Measurements from ENCODE around the gene RASGRP2. TPM values are rescaled to one million over a fixed set of nuclear protein-coding genes. Genes with fewer than 3 reads are reported as not detected.

Gene RASGRP2
- total and polyA plus RNA-seq, 7 experiments from 2014 or later = 197 to 697 (median 577) TPM

DNA sequence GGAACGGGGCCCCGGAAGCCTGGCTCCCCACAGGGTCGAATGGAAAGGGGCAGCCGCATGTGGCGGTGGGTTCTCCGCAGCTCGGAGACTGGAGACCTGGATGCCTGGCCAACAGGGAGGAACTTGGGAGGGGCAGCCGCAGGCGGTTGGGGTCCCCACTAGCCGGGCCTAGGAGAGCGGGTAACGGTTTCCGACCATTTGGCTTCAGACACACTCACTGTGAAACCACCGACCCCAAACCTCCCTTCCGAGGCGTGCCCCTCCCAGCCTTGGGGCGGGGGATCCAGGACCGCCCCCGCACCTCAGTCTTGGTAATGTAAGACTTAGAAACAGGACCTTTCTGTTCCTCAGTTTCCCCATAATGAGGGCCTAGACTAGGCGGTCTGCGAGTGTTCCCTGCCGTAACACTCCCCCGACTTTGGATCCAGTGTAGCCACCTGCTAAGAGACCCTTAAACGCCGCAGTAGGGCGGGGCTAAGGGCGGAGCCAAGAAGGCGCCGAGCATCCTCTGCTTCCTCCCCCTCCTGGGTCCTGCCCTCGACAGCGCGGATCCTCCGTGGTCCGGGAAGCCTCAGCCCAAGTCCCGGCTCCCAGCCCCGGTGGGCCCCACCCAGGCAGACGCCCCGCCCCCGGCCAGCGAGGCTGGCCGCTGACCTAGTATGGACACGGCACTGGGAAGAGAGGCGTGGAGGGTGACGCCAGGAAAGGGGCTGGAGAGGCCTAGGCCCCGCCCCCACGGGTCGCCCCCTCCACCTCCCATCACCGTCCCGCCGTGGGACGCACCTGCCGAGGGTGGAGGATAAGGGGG, 1.8 kb upstream of the RASGRP2 start:
- POLR2A ChIA-PET = interaction anchor here (0.6 to 39.7 kb wide), 31 partner anchors 9 to 907 kb away, joined by 3 to 1956 read pairs (median 5); partner anchors contain the start of genes CDC42BPG, EHD1, FAU and FKBP2
- peak overlapping the region; percentile 97 for H3K27ac ChIP-seq (ENCODE audit: low read depth, low read length)
- ATAC-seq (peak; percentile 51), DNase-seq (peak; percentile 64 to 87 (median 84))
- H3K9me3 Mint-ChIP-seq = peaks cover 0 to 5% (median 0%) of the 10 kb centered on the region in 11 donors
- peaks cover 0 to 29% (median 4%) of the 10 kb centered on the region in 3 experiments for H3K36me3 ChIP-seq (ENCODE audit: control insufficient read depth in 2 of 3, insufficient read depth in 3 of 3, low read length in 3 of 3)
- peaks cover 0 to 12% (median 3%) of the 10 kb centered on the region in 5 donors for H3K36me3 Mint-ChIP-seq
- H3K4me3 ChIP-seq (ENCODE audit: low read length) = peak overlapping the region; percentile 68
- no peaks in the 10 kb centered on the region for H3K27me3 ChIP-seq (ENCODE audit: control insufficient read depth in 2 of 2, insufficient read depth in 2 of 2, low read length in 2 of 2)
- CTCF ChIA-PET = interaction anchor here (18.4 kb wide), 1 partner anchor 23 kb away, joined by 305 read pairs; the partner anchor contains the start of gene PYGM
- H3K4me3 Mint-ChIP-seq = peak overlapping the region; percentile 85 to 100 (median 96)
- intact Hi-C loops (cut with micrococcal nuclease) = loop anchor here (1.0 to 10.0 kb wide), 7 partner anchors 33 to 503 kb away; partner anchors contain the start of genes ZNHIT2 (in 2 of the 2), ATG2A (in 1 of the 2), EHD1 (in 1 of the 2) and FKBP2 (in 1 of the 2)
- H3K4me1 Mint-ChIP-seq = peaks cover 17 to 43% (median 36%) of the 10 kb centered on the region in 7 donors
- peak overlapping the region; percentile 94 to 100 (median 99) for H3K27ac Mint-ChIP-seq
- peaks cover 9 to 22% of the 10 kb centered on the region in 2 donors for H3K4me1 ChIP-seq (ENCODE audit: control insufficient read depth in 2 of 2, insufficient read depth in 2 of 2, low read length in 2 of 2)
- H3K27me3 Mint-ChIP-seq = no peaks in the 10 kb centered on the region
- H3K9me3 ChIP-seq (ENCODE audit: control insufficient read depth in 2 of 3, low read length in 3 of 3) = no peaks in the 10 kb centered on the region

DNA sequence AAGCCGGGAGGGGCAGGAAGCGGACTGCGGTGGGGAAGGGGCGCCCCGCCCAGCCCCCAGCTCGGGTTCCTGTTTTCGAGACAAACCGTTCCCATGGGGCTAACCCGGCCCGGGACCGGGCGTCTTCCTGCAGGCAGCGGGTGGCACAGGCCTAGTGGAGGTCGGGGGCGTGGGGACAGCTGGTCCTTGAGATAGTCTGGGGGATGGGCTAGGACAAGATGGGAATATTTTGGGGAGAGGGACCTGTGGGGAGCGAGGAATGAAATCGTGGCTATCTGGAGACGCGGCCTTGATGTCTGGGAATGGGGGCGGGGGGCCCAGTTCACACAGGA, 1.2 kb upstream of the RASGRP2 start:
- Mint-ChIP-seq H3K27me3 (no peaks in the 10 kb centered on the region), H3K4me1 (peaks cover 17 to 43% (median 36%) of the 10 kb centered on the region in 7 donors), H3K9me3 (peaks cover 0 to 5% (median 0%) of the 10 kb centered on the region in 11 donors), H3K27ac (peak overlapping the region; percentile 94 to 100 (median 99)), H3K4me3 (peak overlapping the region; percentile 85 to 100 (median 96)), H3K36me3 (peaks cover 4 to 12% (median 5%) of the 10 kb centered on the region in 5 donors)
- Histone ChIP-seq H3K4me3 (ENCODE audit: low read length) (peak overlapping the region; percentile 68), H3K36me3 (ENCODE audit: control insufficient read depth in 2 of 3, insufficient read depth in 3 of 3, low read length in 3 of 3) (peaks cover 3 to 35% (median 7%) of the 10 kb centered on the region in 3 experiments), H3K27ac (ENCODE audit: low read depth, low read length) (peak overlapping the region; percentile 97), H3K9me3 (ENCODE audit: control insufficient read depth in 2 of 3, low read length in 3 of 3) (no peaks in the 10 kb centered on the region), H3K4me1 (ENCODE audit: control insufficient read depth in 2 of 2, insufficient read depth in 2 of 2, low read length in 2 of 2) (peaks cover 9 to 16% of the 10 kb centered on the region in 2 donors), H3K27me3 (ENCODE audit: control insufficient read depth in 2 of 2, insufficient read depth in 2 of 2, low read length in 2 of 2) (no peaks in the 10 kb centered on the region)
- intact Hi-C loops (cut with micrococcal nuclease) = loop anchor here (1.0 to 10.0 kb wide), 7 partner anchors 33 to 503 kb away; partner anchors contain the start of genes ZNHIT2 (in 2 of the 2), ATG2A (in 1 of the 2), EHD1 (in 1 of the 2) and FKBP2 (in 1 of the 2)
- POLR2A ChIA-PET = interaction anchor here (0.6 to 39.7 kb wide), 32 partner anchors 8 to 906 kb away, joined by 3 to 1956 read pairs (median 6); partner anchors contain the start of genes ARL2, CDC42BPG, EHD1 and FAU
- ATAC-seq = peak; percentile 49
- peak in 8 of 9 donors; percentile 76 to 98 (median 96) for DNase-seq
- CTCF ChIA-PET = interaction anchor here (1.4 to 18.4 kb wide), 4 partner anchors 23 to 427 kb away, joined by 3 to 305 read pairs (median 4); partner anchors contain the start of genes PRDX5, PYGM and TRMT112

DNA sequence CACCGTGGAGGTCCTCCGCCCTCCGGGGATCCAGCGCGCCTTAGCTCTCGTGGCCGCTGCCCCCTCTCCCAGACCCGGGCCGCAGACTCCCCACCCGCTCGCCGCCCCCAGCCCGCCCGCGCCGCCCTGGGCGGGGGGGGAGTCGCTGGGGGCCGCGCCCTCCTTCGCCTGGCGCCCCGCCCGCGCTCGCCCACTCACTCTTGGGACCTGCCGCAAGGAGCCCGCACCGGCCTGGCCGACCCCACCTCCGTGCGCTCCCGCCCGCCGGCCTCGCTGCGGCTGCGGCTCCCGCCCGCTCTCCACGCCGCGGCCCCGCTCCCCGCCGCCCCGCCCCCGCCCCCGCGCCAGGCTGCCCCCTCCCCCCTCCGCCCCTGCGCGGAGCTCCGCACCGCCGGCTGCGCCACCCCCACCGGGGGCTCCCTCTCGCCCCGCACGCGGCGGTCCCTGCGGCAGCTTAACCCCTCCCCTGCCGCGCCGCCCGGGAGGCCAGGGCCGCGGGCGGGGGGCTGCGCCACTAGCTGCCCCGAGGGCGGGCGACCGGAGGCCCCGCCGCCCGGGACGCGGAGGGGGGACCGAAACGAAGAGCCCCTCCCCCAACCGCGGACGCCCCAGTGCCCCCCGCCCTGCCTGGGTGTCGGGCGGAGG, 724 bp upstream of the RASGRP2 start:
- peaks cover 9 to 16% of the 10 kb centered on the region in 2 donors for H3K4me1 ChIP-seq (ENCODE audit: control insufficient read depth in 2 of 2, insufficient read depth in 2 of 2, low read length in 2 of 2)
- peaks cover 18 to 42% (median 35%) of the 10 kb centered on the region in 7 donors for H3K4me1 Mint-ChIP-seq

DNA sequence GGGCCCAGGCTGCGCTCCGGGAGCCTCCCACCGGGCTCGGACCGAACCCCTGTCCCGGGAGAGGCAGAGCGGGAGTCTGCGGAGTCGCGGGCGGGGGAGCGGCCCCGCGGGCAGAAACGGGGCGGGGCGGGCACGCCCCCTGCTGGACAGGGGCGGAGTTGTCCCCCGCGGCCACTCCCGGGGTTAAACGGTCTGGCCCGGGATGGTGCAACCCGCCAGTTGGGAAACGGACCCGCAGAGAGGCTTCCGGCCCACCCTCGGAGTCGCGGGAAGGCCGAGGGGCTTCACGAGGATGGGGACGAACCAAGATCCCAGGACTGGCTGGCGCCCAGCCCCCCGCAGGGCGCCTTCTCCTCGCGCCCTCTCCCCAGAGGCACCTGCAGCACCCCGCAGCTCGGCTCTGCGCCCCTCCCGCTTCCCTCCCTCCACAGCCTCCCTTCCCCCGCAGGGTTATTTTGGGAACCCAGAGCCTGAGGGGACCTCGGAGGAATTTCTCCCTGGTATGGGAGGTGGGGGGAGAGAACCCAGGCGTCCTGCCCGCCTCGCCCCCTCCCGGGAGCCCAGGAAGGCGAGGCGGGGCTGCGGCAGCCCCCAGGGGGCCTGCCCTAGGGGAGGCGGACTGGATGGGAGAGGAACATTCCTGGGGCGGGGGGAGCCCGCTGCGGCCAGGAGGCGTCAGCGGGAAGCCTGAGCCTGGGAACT, 902 bp downstream of the RASGRP2 start:
- ChIA-PET CTCF (interaction anchor here (0.6 to 18.4 kb wide), 9 partner anchors 9 to 548 kb away, joined by 3 to 305 read pairs (median 3); partner anchors contain the start of genes MAP4K2 and PYGM), POLR2A (interaction anchor here (1.0 to 39.7 kb wide), 23 partner anchors 9 to 756 kb away, joined by 3 to 1956 read pairs (median 8); partner anchors contain the start of genes CCDC88B, EHD1, FAU and MALAT1)
- Mint-ChIP-seq H3K4me3 (peak overlapping the region in 9 of 10 donors; percentile 89 to 99 (median 97)), H3K27me3 (no peaks in the 10 kb centered on the region), H3K36me3 (peaks cover 4 to 19% (median 11%) of the 10 kb centered on the region in 5 donors), H3K27ac (peak overlapping the region in 5 of 9 donors; percentile 88 to 100 (median 98)), H3K4me1 (peaks cover 18 to 47% (median 39%) of the 10 kb centered on the region in 7 donors), H3K9me3 (peaks cover 0 to 5% (median 0%) of the 10 kb centered on the region in 11 donors)
- H3K36me3 ChIP-seq (ENCODE audit: control insufficient read depth in 2 of 3, insufficient read depth in 3 of 3, low read length in 3 of 3) = peaks cover 7 to 54% (median 8%) of the 10 kb centered on the region in 3 experiments
- H3K27me3 ChIP-seq (ENCODE audit: control insufficient read depth in 2 of 2, insufficient read depth in 2 of 2, low read length in 2 of 2) = no peaks in the 10 kb centered on the region
- intact Hi-C loops (cut with micrococcal nuclease) = loop anchor here (1.0 to 10.0 kb wide), 12 partner anchors 20 to 380 kb away; partner anchors contain the start of genes NRXN2 (in 2 of the 2), ARL2 (in 1 of the 2), CDC42BPG (in 1 of the 2) and FAU (in 1 of the 2)
- DNase-seq = peak; percentile 60 to 91 (median 78)
- H3K9me3 ChIP-seq (ENCODE audit: control insufficient read depth in 2 of 3, low read length in 3 of 3) = no peaks in the 10 kb centered on the region
- peak; percentile 45 for ATAC-seq
- peak overlapping the region; percentile 97 for H3K27ac ChIP-seq (ENCODE audit: low read depth, low read length)
- peaks cover 9 to 16% of the 10 kb centered on the region in 2 donors for H3K4me1 ChIP-seq (ENCODE audit: control insufficient read depth in 2 of 2, insufficient read depth in 2 of 2, low read length in 2 of 2)
- peak overlapping the region; percentile 98 for H3K4me3 ChIP-seq (ENCODE audit: low read length)

More for the DNA sequence above, 724 bp upstream of the RASGRP2 start:
- H3K36me3 ChIP-seq (ENCODE audit: control insufficient read depth in 2 of 3, insufficient read depth in 3 of 3, low read length in 3 of 3) = peaks cover 7 to 40% (median 8%) of the 10 kb centered on the region in 3 experiments
- peaks cover 4 to 13% (median 7%) of the 10 kb centered on the region in 5 donors for H3K36me3 Mint-ChIP-seq
- peaks cover 0 to 5% (median 0%) of the 10 kb centered on the region in 11 donors for H3K9me3 Mint-ChIP-seq
- CTCF ChIA-PET = interaction anchor here (0.6 to 18.4 kb wide), 12 partner anchors 8 to 427 kb away, joined by 3 to 305 read pairs (median 4); partner anchors contain the start of genes MAP4K2, PRDX5, PYGM and SF1
- DNase-seq (peak in 3 of 9 donors; percentile 49 to 69 (median 61)), ATAC-seq (peak; percentile 2)
- no peaks in the 10 kb centered on the region for H3K27me3 ChIP-seq (ENCODE audit: control insufficient read depth in 2 of 2, insufficient read depth in 2 of 2, low read length in 2 of 2)
- H3K27ac ChIP-seq (ENCODE audit: low read depth, low read length) = peak overlapping the region; percentile 97
- peak overlapping the region; percentile 94 to 100 (median 99) for H3K27ac Mint-ChIP-seq
- H3K4me3 ChIP-seq (ENCODE audit: low read length) = peak overlapping the region; percentile 98
- H3K9me3 ChIP-seq (ENCODE audit: control insufficient read depth in 2 of 3, low read length in 3 of 3) = no peaks in the 10 kb centered on the region
- peak overlapping the region; percentile 95 to 100 (median 98) for H3K4me3 Mint-ChIP-seq
- POLR2A ChIA-PET = interaction anchor here (0.6 to 39.7 kb wide), 43 partner anchors 8 to 1903 kb away, joined by 3 to 1956 read pairs (median 5); partner anchors contain the start of genes ARL2, ATG2A, CDC42BPG and EHD1
- intact Hi-C loops (cut with micrococcal nuclease) = loop anchor here (1.0 to 10.0 kb wide), 8 partner anchors 34 to 502 kb away; partner anchors contain the start of genes ZNHIT2 (in 2 of the 2), ARL2 (in 1 of the 2), ATG2A (in 1 of the 2) and EHD1 (in 1 of the 2)
- no peaks in the 10 kb centered on the region for H3K27me3 Mint-ChIP-seq
